ENCODE results near the gene H19.
A peak's percentile ranks its signal among the peaks of the same experiment; 100 is the strongest.

Gene H19

GRCh38 chr11:1978720-1979473, 18.7 kb downstream of the H19 start:
- Histone ChIP-seq H3K27ac (ENCODE audit: poor library complexity, severe bottlenecking) (no peak overlapping the region), H3K9me3 (ENCODE audit: severe bottlenecking) (no peaks in the 10 kb centered on the region), H3K4me1 (ENCODE audit: insufficient read depth, poor library complexity, severe bottlenecking) (no peaks in the 10 kb centered on the region), H3K27me3 (ENCODE audit: insufficient read depth, poor library complexity, severe bottlenecking) (no peaks in the 10 kb centered on the region), H3K36me3 (ENCODE audit: low read depth) (no peaks in the 10 kb centered on the region), H3K4me3 (ENCODE audit: severe bottlenecking) (no peak overlapping the region)
- ATAC-seq (ENCODE audit: low read depth) (0 out of 3 replicates have a peak, but pooled peaks have one; percentile 23), DNase-seq (ENCODE audit: low spot score) (no peak)
- TF ChIP-seq, protein P1, sequence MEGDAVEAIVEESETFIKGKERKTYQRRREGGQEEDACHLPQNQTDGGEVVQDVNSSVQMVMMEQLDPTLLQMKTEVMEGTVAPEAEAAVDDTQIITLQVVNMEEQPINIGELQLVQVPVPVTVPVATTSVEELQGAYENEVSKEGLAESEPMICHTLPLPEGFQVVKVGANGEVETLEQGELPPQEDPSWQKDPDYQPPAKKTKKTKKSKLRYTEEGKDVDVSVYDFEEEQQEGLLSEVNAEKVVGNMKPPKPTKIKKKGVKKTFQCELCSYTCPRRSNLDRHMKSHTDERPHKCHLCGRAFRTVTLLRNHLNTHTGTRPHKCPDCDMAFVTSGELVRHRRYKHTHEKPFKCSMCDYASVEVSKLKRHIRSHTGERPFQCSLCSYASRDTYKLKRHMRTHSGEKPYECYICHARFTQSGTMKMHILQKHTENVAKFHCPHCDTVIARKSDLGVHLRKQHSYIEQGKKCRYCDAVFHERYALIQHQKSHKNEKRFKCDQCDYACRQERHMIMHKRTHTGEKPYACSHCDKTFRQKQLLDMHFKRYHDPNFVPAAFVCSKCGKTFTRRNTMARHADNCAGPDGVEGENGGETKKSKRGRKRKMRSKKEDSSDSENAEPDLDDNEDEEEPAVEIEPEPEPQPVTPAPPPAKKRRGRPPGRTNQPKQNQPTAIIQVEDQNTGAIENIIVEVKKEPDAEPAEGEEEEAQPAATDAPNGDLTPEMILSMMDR (IDR thresholded peaks at IDR 0.05; ENCODE audit: poor library complexity, severe bottlenecking): no peak

- TF ChIP-seq, protein P1 (IDR thresholded peaks at IDR 0.05; ENCODE audit: poor library complexity, severe bottlenecking): no peak
- no peaks in the 10 kb centered on the region for H3K36me3 ChIP-seq (ENCODE audit: low read depth)
- no peaks in the 10 kb centered on the region for H3K9me3 ChIP-seq (ENCODE audit: severe bottlenecking)
- H3K27me3 ChIP-seq (ENCODE audit: insufficient read depth, poor library complexity, severe bottlenecking): no peaks in the 10 kb centered on the region
- no peak for ATAC-seq (ENCODE audit: low read depth)
- no peak overlapping the region for H3K27ac ChIP-seq (ENCODE audit: poor library complexity, severe bottlenecking)
- H3K4me3 ChIP-seq (ENCODE audit: severe bottlenecking): no peak overlapping the region
- DNase-seq (ENCODE audit: low spot score): no peak
- H3K4me1 ChIP-seq (ENCODE audit: insufficient read depth, poor library complexity, severe bottlenecking): no peaks in the 10 kb centered on the region
These were observed 22.5 kb downstream of the H19 start for GRCh38 chr11:1975185-1975584.

DNA sequence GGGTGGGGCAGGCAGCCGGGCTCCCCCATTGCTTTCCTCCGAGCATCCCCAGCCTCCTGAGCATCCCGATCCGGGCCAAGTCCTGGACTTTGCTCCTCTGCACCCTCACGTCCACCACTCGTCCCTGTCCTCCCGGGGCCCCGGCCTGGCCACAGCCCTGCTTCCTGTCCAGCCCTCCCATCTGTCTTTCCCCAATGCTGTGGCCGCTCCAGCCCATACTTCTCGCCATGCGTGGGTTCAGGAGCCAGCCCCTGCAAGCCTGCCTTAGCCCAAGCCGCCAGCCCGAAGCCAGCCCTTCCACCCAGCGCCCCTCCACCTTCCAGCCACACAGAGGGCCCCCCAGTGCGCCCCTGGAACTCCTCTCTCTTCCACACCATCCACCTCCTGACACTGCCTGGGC, 26.7 kb downstream of the H19 start:
- Histone ChIP-seq H3K4me1 (ENCODE audit: insufficient read depth, poor library complexity, severe bottlenecking) (no peaks in the 10 kb centered on the region), H3K9me3 (ENCODE audit: severe bottlenecking) (no peaks in the 10 kb centered on the region), H3K27ac (ENCODE audit: poor library complexity, severe bottlenecking) (no peak overlapping the region), H3K27me3 (ENCODE audit: insufficient read depth, poor library complexity, severe bottlenecking) (no peaks in the 10 kb centered on the region), H3K4me3 (ENCODE audit: severe bottlenecking) (no peak overlapping the region), H3K36me3 (ENCODE audit: low read depth) (no peaks in the 10 kb centered on the region)
- TF ChIP-seq, protein P1 (IDR thresholded peaks at IDR 0.05; ENCODE audit: poor library complexity, severe bottlenecking): no peak
- DNase-seq (ENCODE audit: low spot score) (no peak), ATAC-seq (ENCODE audit: low read depth) (no peak)

DNA sequence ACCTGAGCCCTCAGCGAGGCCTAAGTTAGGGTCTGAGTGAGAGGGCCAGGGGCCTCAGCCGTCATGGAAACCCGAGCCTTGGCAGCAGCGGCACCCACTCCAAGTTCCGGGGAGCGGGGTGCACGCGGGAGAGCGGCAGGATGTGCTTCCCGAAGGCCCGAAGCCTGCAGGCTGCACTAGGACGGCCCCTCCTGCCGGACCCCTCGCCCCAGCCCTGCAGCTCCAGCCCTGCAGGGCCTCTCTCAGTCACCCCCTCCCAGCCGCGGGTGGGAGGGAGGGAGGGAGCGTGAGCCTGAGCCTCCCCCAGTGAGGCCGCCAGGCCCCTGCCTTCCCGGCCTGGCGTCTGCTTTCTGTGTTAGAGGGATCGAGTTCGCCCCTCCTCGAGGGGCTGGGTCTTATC, 27.9 kb downstream of the H19 start:
- TF ChIP-seq, protein P1 (IDR thresholded peaks at IDR 0.05; ENCODE audit: poor library complexity, severe bottlenecking): no peak
- no peak overlapping the region for H3K27ac ChIP-seq (ENCODE audit: poor library complexity, severe bottlenecking)
- H3K4me3 ChIP-seq (ENCODE audit: severe bottlenecking): no peak overlapping the region
- no peak for ATAC-seq (ENCODE audit: low read depth)
- DNase-seq (ENCODE audit: low spot score): no peak
- H3K27me3 ChIP-seq (ENCODE audit: insufficient read depth, poor library complexity, severe bottlenecking): no peaks in the 10 kb centered on the region
- no peaks in the 10 kb centered on the region for H3K9me3 ChIP-seq (ENCODE audit: severe bottlenecking)
- H3K4me1 ChIP-seq (ENCODE audit: insufficient read depth, poor library complexity, severe bottlenecking): no peaks in the 10 kb centered on the region
- H3K36me3 ChIP-seq (ENCODE audit: low read depth): no peaks in the 10 kb centered on the region

GRCh38 chr11:1969035-1969434, 28.6 kb downstream of the H19 start:
- no peaks in the 10 kb centered on the region for H3K36me3 ChIP-seq (ENCODE audit: low read depth)
- H3K27ac ChIP-seq (ENCODE audit: poor library complexity, severe bottlenecking): no peak overlapping the region
- H3K27me3 ChIP-seq (ENCODE audit: insufficient read depth, poor library complexity, severe bottlenecking): no peaks in the 10 kb centered on the region
- TF ChIP-seq, protein P1 (IDR thresholded peaks at IDR 0.05; ENCODE audit: poor library complexity, severe bottlenecking): no peak
- DNase-seq (ENCODE audit: low spot score) (no peak), ATAC-seq (ENCODE audit: low read depth) (peak; percentile 25; the same call in 1 of the 3 replicates)
- H3K9me3 ChIP-seq (ENCODE audit: severe bottlenecking): no peaks in the 10 kb centered on the region
- H3K4me3 ChIP-seq (ENCODE audit: severe bottlenecking): no peak overlapping the region
- H3K4me1 ChIP-seq (ENCODE audit: insufficient read depth, poor library complexity, severe bottlenecking): no peaks in the 10 kb centered on the region
